Activated CD8-positive, alpha-beta T cell treated with anti-CD3 and anti-CD28 coated beads for 36 hours (primary cell): Measurements from ENCODE around the gene CSF1R. TPM values are rescaled to one million over a fixed set of nuclear protein-coding genes. Genes with fewer than 3 reads are reported as not detected.

Source experiments
- ATAC-seq: fragments of 200-7000 bp; cut with Tn5 transposase; one replicate; pipeline ENCODE4 v1.10.0; 2021; ENCODE audit warnings: mild to moderate bottlenecking, moderate library complexity
- CTCF ChIA-PET: fragments of 350-600 bp; sonication (Branson Sonifier 250); formaldehyde crosslinking; loops from one replicate; lab custom pipeline; 2021; ENCODE audit warnings: antibody characterized with exemption; lab: Charles Lee
- POLR2A ChIA-PET: fragments of 350-600 bp; sonication (Branson Sonifier 250); formaldehyde crosslinking; loops from one replicate; lab custom pipeline; 2021; ENCODE audit warnings: antibody characterized with exemption; lab: Charles Lee
- DNase-seq: peaks from one replicate; pipeline ENCODE4 v3.0.0-alpha.2; 2020
- H3K27ac Mint-ChIP-seq: one replicate; pipeline ENCODE4 v1.8.0; 2021; ENCODE audit warnings: mild to moderate bottlenecking, mixed read lengths
- H3K27me3 Mint-ChIP-seq: one replicate; pipeline ENCODE4 v1.8.0; 2021; ENCODE audit warnings: mixed read lengths
- H3K36me3 Mint-ChIP-seq: one replicate; pipeline ENCODE4 v1.8.0; 2021; ENCODE audit warnings: low read depth, mixed read lengths
- H3K4me1 Mint-ChIP-seq: one replicate; pipeline ENCODE4 v1.8.0; 2021; ENCODE audit warnings: low read depth, mixed read lengths
- H3K4me3 Mint-ChIP-seq: one replicate; pipeline ENCODE4 v1.8.0; 2021; ENCODE audit warnings: mild to moderate bottlenecking, moderate library complexity, mixed read lengths
- H3K9me3 Mint-ChIP-seq: one replicate; pipeline ENCODE4 v1.8.0; 2021; ENCODE audit warnings: mixed read lengths
- CTCF ChIP-seq: fragments of 200-600 bp; IDR thresholded peaks from one replicate; pipeline ENCODE4 v1.8.0; 2022; ENCODE audit warnings: antibody characterized with exemption, mild to moderate bottlenecking
- intact Hi-C: fragments of 100-400 bp; cut with micrococcal nuclease; formaldehyde crosslinking; loops from one replicate; pipeline ENCODE4 v1.10.0; 2022
- total RNA-seq, 2 experiments: library from RNA; stranded (reverse); gene quantifications; one replicate each; pipeline ENCODE4 v1.2.3, GENCODE V29; 2021

Gene CSF1R
- total RNA-seq, 2 experiments from 2014 or later: not detected

GRCh38 chr5:150132740-150133139 lies 46.4 kb upstream of the CSF1R start:
- ChIA-PET POLR2A (no interaction called here), CTCF (no interaction called here)
- H3K4me1 Mint-ChIP-seq: no peaks in the 10 kb centered on the region
- H3K9me3 Mint-ChIP-seq: no peaks in the 10 kb centered on the region
- H3K27me3 Mint-ChIP-seq: no peaks in the 10 kb centered on the region
- no peak for TF ChIP-seq CTCF
- H3K27ac Mint-ChIP-seq: no peak overlapping the region
- intact Hi-C loops: no loop called here
- no peak for ATAC-seq
- H3K4me3 Mint-ChIP-seq: no peak overlapping the region
- H3K36me3 Mint-ChIP-seq: no peaks in the 10 kb centered on the region
- no peak for DNase-seq

- POLR2A ChIA-PET: no interaction called here
- Mint-ChIP-seq H3K27ac (no peak overlapping the region), H3K36me3 (no peaks in the 10 kb centered on the region), H3K4me1 (no peaks in the 10 kb centered on the region), H3K27me3 (no peaks in the 10 kb centered on the region), H3K4me3 (no peak overlapping the region), H3K9me3 (no peaks in the 10 kb centered on the region)
- TF ChIP-seq CTCF: no peak
- DNase-seq: no peak
- intact Hi-C loops: loop anchor here (2.0 kb wide), 1 partner anchor 87 kb away; no protein-coding TSS in a partner anchor
- no peak for ATAC-seq
- CTCF ChIA-PET: interaction anchor here (0.7 to 2.1 kb wide), 3 partner anchors 10 to 304 kb away, joined by 3 to 6 read pairs (median 4); no protein-coding TSS in a partner anchor
These were observed 45.8 kb upstream of the CSF1R start for GRCh38 chr5:150131978-150132694.

GRCh38 chr5:150131461-150131860 lies 45.1 kb upstream of the CSF1R start:
- DNase-seq (no peak), ATAC-seq (no peak)
- Mint-ChIP-seq H3K27me3 (no peaks in the 10 kb centered on the region), H3K9me3 (no peaks in the 10 kb centered on the region), H3K27ac (no peak overlapping the region), H3K4me1 (no peaks in the 10 kb centered on the region), H3K36me3 (no peaks in the 10 kb centered on the region), H3K4me3 (no peak overlapping the region)
- no peak for TF ChIP-seq CTCF
- intact Hi-C loops: loop anchor here (2.0 kb wide), 1 partner anchor 87 kb away; no protein-coding TSS in a partner anchor
- ChIA-PET POLR2A (interaction anchor here (0.6 kb wide), 1 partner anchor 86 kb away, joined by 3 read pairs; no protein-coding TSS in a partner anchor), CTCF (interaction anchor here (0.7 to 2.1 kb wide), 3 partner anchors 9 to 305 kb away, joined by 3 to 6 read pairs (median 4); no protein-coding TSS in a partner anchor)

DNA sequence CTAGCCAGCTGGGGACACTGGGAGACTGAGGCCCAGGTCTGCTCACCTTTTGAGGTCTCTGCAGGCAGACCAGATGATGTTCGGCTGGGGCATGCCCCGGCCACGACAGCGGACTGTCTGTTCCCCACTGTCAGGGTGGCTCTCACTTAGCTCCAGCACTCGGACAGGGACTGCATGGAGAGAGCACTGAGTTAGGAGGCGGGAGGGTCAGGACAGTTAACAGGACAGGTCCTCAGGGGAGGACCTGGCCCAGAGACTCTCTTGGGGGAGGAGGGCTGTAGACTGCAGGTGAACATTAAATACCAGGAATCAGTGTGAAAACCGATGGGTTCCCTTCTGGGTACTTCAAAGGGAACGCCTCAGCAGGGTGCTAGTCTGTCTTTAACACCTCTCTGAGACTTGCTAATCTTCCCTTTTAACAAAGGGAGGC lies 44.2 kb upstream of the CSF1R start:
- no peak for ATAC-seq
- Mint-ChIP-seq H3K4me3 (no peak overlapping the region), H3K36me3 (no peaks in the 10 kb centered on the region), H3K27ac (no peak overlapping the region), H3K4me1 (no peaks in the 10 kb centered on the region), H3K27me3 (no peaks in the 10 kb centered on the region), H3K9me3 (no peaks in the 10 kb centered on the region)
- ChIA-PET POLR2A (interaction anchor here (0.6 kb wide), 1 partner anchor 87 kb away, joined by 3 read pairs; no protein-coding TSS in a partner anchor), CTCF (interaction anchor here (0.6 to 2.1 kb wide), 11 partner anchors 10 to 306 kb away, joined by 3 to 13 read pairs (median 3); no protein-coding TSS in a partner anchor)
- no peak for TF ChIP-seq CTCF
- intact Hi-C loops: loop anchor here (2.0 kb wide), 1 partner anchor 88 kb away; no protein-coding TSS in a partner anchor
- no peak for DNase-seq
